Measurements from ENCODE around the gene CCDC6.

Gene CCDC6

GRCh38 chr10:59741048-59741447, 165.3 kb downstream of the CCDC6 start:
- DNase-seq (ENCODE audit: low read depth), result no peak
- TF ChIP-seq POLR2A (IDR thresholded peaks at IDR 0.05; ENCODE audit: extremely low read depth, insufficient read length), result no peak
- TF ChIP-seq MYC (IDR thresholded peaks at IDR 0.05; ENCODE audit: low read depth, low read length), result no peak
- TF ChIP-seq, protein P1, sequence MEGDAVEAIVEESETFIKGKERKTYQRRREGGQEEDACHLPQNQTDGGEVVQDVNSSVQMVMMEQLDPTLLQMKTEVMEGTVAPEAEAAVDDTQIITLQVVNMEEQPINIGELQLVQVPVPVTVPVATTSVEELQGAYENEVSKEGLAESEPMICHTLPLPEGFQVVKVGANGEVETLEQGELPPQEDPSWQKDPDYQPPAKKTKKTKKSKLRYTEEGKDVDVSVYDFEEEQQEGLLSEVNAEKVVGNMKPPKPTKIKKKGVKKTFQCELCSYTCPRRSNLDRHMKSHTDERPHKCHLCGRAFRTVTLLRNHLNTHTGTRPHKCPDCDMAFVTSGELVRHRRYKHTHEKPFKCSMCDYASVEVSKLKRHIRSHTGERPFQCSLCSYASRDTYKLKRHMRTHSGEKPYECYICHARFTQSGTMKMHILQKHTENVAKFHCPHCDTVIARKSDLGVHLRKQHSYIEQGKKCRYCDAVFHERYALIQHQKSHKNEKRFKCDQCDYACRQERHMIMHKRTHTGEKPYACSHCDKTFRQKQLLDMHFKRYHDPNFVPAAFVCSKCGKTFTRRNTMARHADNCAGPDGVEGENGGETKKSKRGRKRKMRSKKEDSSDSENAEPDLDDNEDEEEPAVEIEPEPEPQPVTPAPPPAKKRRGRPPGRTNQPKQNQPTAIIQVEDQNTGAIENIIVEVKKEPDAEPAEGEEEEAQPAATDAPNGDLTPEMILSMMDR (IDR thresholded peaks at IDR 0.05; ENCODE audit: low read depth, low read length), result no peak
- TF ChIP-seq, protein P2, sequence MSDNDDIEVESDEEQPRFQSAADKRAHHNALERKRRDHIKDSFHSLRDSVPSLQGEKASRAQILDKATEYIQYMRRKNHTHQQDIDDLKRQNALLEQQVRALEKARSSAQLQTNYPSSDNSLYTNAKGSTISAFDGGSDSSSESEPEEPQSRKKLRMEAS (IDR thresholded peaks at IDR 0.05; ENCODE audit: low read depth, low read length), result no peak
- no peak overlapping the region for H3K4me3 ChIP-seq (ENCODE audit: low read depth, low read length)
